ENCODE results near the gene INPP4A.

The INPP4A gene

DNA sequence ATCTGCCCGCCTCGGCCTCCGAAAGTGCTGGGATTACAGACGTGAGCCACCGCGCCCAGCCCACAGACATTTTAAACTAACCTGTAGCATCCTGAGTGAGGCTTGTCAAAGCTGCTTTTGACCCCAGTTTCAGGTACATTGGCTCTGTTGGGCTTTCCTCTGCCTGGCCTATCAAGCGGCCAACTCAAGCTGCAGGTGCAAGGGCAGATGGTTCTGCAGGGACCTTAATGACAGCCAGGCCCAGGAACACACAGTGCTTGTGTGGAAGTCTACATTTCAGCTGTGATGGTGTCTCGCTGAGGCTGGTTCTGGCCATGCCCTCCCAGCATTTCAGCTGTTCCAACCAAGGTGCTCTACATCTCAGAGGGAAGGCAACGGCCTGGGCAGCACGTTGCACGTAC is 18.4 kb downstream of the INPP4A start:
- DNase-seq (ENCODE audit: low read depth in 1 of 2, low spot score in 1 of 2) = no peak
- H3K4me3 ChIP-seq (replicated peaks; ENCODE audit: insufficient read depth, low read length) = no peak overlapping the region
- TF ChIP-seq, protein P1, sequence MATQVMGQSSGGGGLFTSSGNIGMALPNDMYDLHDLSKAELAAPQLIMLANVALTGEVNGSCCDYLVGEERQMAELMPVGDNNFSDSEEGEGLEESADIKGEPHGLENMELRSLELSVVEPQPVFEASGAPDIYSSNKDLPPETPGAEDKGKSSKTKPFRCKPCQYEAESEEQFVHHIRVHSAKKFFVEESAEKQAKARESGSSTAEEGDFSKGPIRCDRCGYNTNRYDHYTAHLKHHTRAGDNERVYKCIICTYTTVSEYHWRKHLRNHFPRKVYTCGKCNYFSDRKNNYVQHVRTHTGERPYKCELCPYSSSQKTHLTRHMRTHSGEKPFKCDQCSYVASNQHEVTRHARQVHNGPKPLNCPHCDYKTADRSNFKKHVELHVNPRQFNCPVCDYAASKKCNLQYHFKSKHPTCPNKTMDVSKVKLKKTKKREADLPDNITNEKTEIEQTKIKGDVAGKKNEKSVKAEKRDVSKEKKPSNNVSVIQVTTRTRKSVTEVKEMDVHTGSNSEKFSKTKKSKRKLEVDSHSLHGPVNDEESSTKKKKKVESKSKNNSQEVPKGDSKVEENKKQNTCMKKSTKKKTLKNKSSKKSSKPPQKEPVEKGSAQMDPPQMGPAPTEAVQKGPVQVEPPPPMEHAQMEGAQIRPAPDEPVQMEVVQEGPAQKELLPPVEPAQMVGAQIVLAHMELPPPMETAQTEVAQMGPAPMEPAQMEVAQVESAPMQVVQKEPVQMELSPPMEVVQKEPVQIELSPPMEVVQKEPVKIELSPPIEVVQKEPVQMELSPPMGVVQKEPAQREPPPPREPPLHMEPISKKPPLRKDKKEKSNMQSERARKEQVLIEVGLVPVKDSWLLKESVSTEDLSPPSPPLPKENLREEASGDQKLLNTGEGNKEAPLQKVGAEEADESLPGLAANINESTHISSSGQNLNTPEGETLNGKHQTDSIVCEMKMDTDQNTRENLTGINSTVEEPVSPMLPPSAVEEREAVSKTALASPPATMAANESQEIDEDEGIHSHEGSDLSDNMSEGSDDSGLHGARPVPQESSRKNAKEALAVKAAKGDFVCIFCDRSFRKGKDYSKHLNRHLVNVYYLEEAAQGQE (IDR thresholded peaks at IDR 0.05; ENCODE audit: insufficient replicate concordance, low read depth) = no peak
- TF ChIP-seq SPI1 (IDR thresholded peaks at IDR 0.05; ENCODE audit: borderline replicate concordance, low read depth) = no peak
- no peak for TF ChIP-seq POLR2AphosphoS5 (IDR thresholded peaks at IDR 0.05; ENCODE audit: low read depth)
- TF ChIP-seq GABPA (IDR thresholded peaks at IDR 0.05; ENCODE audit: low read depth) = no peak
- TF ChIP-seq, protein P2, sequence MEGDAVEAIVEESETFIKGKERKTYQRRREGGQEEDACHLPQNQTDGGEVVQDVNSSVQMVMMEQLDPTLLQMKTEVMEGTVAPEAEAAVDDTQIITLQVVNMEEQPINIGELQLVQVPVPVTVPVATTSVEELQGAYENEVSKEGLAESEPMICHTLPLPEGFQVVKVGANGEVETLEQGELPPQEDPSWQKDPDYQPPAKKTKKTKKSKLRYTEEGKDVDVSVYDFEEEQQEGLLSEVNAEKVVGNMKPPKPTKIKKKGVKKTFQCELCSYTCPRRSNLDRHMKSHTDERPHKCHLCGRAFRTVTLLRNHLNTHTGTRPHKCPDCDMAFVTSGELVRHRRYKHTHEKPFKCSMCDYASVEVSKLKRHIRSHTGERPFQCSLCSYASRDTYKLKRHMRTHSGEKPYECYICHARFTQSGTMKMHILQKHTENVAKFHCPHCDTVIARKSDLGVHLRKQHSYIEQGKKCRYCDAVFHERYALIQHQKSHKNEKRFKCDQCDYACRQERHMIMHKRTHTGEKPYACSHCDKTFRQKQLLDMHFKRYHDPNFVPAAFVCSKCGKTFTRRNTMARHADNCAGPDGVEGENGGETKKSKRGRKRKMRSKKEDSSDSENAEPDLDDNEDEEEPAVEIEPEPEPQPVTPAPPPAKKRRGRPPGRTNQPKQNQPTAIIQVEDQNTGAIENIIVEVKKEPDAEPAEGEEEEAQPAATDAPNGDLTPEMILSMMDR (IDR thresholded peaks at IDR 0.05; ENCODE audit: insufficient read depth, low read length) = no peak
- no peaks in the 10 kb centered on the region for H3K27me3 ChIP-seq (ENCODE audit: insufficient read depth, poor library complexity, severe bottlenecking)
- peak overlapping the region; percentile 96 for H3K27ac ChIP-seq (replicated peaks)

DNA sequence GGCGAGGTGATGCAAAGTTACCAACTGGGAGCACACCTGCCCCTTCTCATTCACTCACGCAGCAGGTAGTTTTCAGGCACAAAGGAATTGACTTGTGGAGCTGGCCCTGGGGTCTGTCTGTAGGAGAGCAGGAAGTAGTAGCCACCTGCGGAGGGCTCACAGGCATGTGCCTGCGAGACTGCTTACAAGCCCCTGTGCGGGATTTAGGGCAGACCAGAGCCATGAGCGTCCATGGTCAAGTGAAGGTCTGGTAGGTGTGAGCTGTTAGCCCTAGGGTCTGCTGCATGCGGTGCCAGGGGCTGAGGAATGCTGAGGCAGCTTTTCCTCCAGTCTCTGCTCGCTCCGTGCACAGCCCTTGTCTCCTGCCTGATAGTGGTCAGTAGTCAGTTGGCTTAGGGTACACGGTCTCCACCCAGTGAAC is 18.9 kb downstream of the INPP4A start:
- TF ChIP-seq POLR2AphosphoS5 (IDR thresholded peaks at IDR 0.05; ENCODE audit: low read depth) = no peak
- TF ChIP-seq, protein P2 (IDR thresholded peaks at IDR 0.05; ENCODE audit: insufficient read depth, low read length) = no peak
- TF ChIP-seq GABPA (IDR thresholded peaks at IDR 0.05; ENCODE audit: low read depth) = no peak
- no peak for TF ChIP-seq SPI1 (IDR thresholded peaks at IDR 0.05; ENCODE audit: borderline replicate concordance, low read depth)
- TF ChIP-seq, protein P1 (IDR thresholded peaks at IDR 0.05; ENCODE audit: insufficient replicate concordance, low read depth) = no peak
- H3K27me3 ChIP-seq (ENCODE audit: insufficient read depth, poor library complexity, severe bottlenecking) = no peaks in the 10 kb centered on the region
- H3K27ac ChIP-seq (replicated peaks) = peak overlapping the region; percentile 96
- no peak overlapping the region for H3K4me3 ChIP-seq (replicated peaks; ENCODE audit: insufficient read depth, low read length)
- no peak for DNase-seq (ENCODE audit: low read depth in 1 of 2, low spot score in 1 of 2)

DNA sequence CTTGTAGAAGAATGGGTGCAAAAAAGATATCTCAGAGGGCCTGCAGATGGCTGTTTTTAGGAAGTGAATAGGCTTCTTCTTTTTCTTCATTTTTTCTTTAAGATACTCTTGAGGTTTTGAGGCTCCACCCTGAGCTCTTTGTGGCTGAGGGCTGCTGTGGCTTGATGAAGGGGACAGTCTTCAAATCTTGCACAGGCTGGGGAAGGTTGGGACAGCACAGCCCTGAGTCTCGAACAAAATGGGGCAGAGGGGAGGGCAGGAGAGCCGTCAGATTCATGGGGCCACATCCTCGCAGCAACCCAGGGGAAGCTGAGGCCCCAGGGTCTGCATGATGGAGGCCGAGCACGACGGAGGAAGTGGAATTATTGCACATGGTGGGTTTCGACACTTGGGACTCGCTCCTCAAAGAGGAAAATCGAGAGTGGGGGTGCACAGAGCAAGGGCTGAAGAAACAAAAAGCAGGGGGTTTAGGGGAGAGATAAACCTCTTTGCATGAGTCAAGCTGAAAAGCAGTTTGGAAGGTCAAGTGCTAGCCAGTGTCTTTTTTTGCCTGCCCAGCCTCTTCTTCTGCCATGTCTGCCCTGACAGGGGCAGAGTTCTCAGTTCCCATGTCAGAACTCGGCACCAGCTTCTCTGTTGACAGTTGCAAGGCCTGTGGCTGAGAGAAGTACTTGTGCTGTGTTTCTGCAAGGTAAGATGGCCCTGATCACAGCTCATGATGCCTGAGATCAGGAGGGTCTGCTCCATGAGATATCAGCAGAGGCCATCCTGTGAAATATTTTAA is 19.5 kb downstream of the INPP4A start:
- H3K27ac ChIP-seq (replicated peaks) = peak overlapping the region; percentile 96
- TF ChIP-seq SPI1 (IDR thresholded peaks at IDR 0.05; ENCODE audit: borderline replicate concordance, low read depth) (peak; percentile 92), GABPA (IDR thresholded peaks at IDR 0.05; ENCODE audit: low read depth) (peak; percentile 64; the same call in 1 of the 2 replicates), POLR2AphosphoS5 (IDR thresholded peaks at IDR 0.05; ENCODE audit: low read depth) (peak; percentile 84)
- TF ChIP-seq, protein P2 (IDR thresholded peaks at IDR 0.05; ENCODE audit: insufficient read depth, low read length) = no peak
- DNase-seq (ENCODE audit: low read depth in 1 of 2, low spot score in 1 of 2) = peak in 1 of 2 experiments; percentile 95
- H3K27me3 ChIP-seq (ENCODE audit: insufficient read depth, poor library complexity, severe bottlenecking) = no peaks in the 10 kb centered on the region
- no peak overlapping the region for H3K4me3 ChIP-seq (replicated peaks; ENCODE audit: insufficient read depth, low read length)

Data from HL-60 (cell line).